ENCODE results near the gene UGT1A9. TPM values are rescaled to one million over a fixed set of nuclear protein-coding genes. Genes with fewer than 3 reads are reported as not detected.

The UGT1A9 gene
- total and polyA plus RNA-seq, 2 experiments from 2014 or later: not detected

DNA sequence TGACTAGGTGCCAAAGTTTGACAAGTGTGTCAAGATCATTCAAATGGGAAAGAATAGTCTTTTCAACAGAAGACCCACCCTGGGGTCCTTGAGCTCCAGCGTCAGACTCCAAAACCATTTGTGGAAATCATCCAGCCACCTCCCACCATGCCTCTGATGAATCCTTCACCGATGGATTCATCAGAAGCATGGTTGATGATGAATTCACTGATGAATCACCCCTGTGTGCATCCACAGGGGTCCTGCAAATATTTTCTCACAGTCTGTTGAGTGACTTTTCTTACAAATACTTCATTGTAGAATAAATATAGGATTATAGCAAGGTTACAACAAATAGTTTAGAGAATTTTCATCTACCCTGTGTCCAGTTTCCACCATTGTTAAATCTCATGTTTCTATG lies 4.3 kb downstream of the UGT1A9 start:
- Histone ChIP-seq H4K20me1 (replicated peaks; ENCODE audit: insufficient read depth) (no peaks in the 10 kb centered on the region), H3K27me3 (ENCODE audit: insufficient read depth) (no peaks in the 10 kb centered on the region), H2AFZ (no peak overlapping the region), H3K4me3 (no peak overlapping the region), H3K9me2 (ENCODE audit: insufficient read depth) (no peaks in the 10 kb centered on the region), H3F3A (replicated peaks; ENCODE audit: low read depth) (no peaks in the 10 kb centered on the region), H3K36me3 (ENCODE audit: insufficient read depth) (no peaks in the 10 kb centered on the region), H3K27ac (ENCODE audit: low read depth) (no peak overlapping the region), H3K79me2 (replicated peaks; ENCODE audit: insufficient read depth) (no peaks in the 10 kb centered on the region), H3K4me2 (no peak overlapping the region), H3K4me1 (ENCODE audit: insufficient read depth) (no peaks in the 10 kb centered on the region; the same call in 1 of the 2 replicates)
- DNase-seq (ENCODE audit: low spot score): no peak
- Mint-ChIP-seq H3K4me3 (no peak overlapping the region), H3K36me3 (ENCODE audit: low read depth) (no peaks in the 10 kb centered on the region), H3K27me3 (ENCODE audit: insufficient read depth, low read depth, poor library complexity) (no peaks in the 10 kb centered on the region), H3K27ac (no peak overlapping the region), H3K9me3 (no peaks in the 10 kb centered on the region; the same call in 2 of the 3 replicates), H3K4me1 (peaks cover 6% of the 10 kb centered on the region; the same call in 2 of the 3 replicates)
- no peak for ATAC-seq
- TF ChIP-seq STAT1 (IDR thresholded peaks at IDR 0.05; ENCODE audit: unreplicated experiment) (no peak), NANOG (IDR thresholded peaks at IDR 0.05; ENCODE audit: borderline replicate concordance) (no peak)

DNA sequence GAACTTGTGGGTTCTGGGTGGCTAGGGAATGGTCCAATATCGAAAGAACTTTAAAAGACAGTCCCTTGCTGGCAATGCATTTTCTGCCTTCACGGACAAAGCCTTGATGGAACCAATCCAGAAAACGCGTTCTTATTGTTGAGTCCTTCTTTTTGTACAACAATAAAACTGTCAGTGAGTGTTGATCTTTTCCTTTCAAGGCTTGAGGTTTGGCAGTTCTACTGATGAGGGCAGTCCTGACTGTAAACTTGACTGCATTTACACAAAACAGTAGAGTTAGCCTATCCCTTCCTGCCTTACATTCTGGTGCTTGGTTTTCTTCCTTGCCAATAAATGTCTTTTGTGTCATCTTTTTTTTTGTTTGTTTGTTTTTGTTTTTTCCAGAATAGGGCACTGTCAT lies 7.5 kb downstream of the UGT1A9 start:
- Mint-ChIP-seq H3K36me3 (ENCODE audit: low read depth) (no peaks in the 10 kb centered on the region), H3K9me3 (no peaks in the 10 kb centered on the region; the same call in 2 of the 3 replicates), H3K4me3 (no peak overlapping the region), H3K4me1 (peaks cover 6% of the 10 kb centered on the region; the same call in 2 of the 3 replicates), H3K27me3 (ENCODE audit: insufficient read depth, low read depth, poor library complexity) (peaks cover 4% of the 10 kb centered on the region), H3K27ac (no peak overlapping the region)
- Histone ChIP-seq H3F3A (replicated peaks; ENCODE audit: low read depth) (no peaks in the 10 kb centered on the region), H3K27me3 (ENCODE audit: insufficient read depth) (no peaks in the 10 kb centered on the region), H3K79me2 (replicated peaks; ENCODE audit: insufficient read depth) (no peaks in the 10 kb centered on the region), H2AFZ (no peak overlapping the region), H3K27ac (ENCODE audit: low read depth) (no peak overlapping the region), H3K36me3 (ENCODE audit: insufficient read depth) (no peaks in the 10 kb centered on the region), H3K4me1 (ENCODE audit: insufficient read depth) (no peaks in the 10 kb centered on the region; the same call in 1 of the 2 replicates), H3K4me2 (no peak overlapping the region), H4K20me1 (replicated peaks; ENCODE audit: insufficient read depth) (no peaks in the 10 kb centered on the region), H3K4me3 (no peak overlapping the region), H3K9me2 (ENCODE audit: insufficient read depth) (no peaks in the 10 kb centered on the region)
- no peak for ATAC-seq
- no peak for DNase-seq (ENCODE audit: low spot score)
- TF ChIP-seq POLR2AphosphoS5 (IDR thresholded peaks at IDR 0.05; ENCODE audit: low read depth): no peak
- no peak for TF ChIP-seq STAT1 (IDR thresholded peaks at IDR 0.05; ENCODE audit: unreplicated experiment)
- TF ChIP-seq, protein P1, sequence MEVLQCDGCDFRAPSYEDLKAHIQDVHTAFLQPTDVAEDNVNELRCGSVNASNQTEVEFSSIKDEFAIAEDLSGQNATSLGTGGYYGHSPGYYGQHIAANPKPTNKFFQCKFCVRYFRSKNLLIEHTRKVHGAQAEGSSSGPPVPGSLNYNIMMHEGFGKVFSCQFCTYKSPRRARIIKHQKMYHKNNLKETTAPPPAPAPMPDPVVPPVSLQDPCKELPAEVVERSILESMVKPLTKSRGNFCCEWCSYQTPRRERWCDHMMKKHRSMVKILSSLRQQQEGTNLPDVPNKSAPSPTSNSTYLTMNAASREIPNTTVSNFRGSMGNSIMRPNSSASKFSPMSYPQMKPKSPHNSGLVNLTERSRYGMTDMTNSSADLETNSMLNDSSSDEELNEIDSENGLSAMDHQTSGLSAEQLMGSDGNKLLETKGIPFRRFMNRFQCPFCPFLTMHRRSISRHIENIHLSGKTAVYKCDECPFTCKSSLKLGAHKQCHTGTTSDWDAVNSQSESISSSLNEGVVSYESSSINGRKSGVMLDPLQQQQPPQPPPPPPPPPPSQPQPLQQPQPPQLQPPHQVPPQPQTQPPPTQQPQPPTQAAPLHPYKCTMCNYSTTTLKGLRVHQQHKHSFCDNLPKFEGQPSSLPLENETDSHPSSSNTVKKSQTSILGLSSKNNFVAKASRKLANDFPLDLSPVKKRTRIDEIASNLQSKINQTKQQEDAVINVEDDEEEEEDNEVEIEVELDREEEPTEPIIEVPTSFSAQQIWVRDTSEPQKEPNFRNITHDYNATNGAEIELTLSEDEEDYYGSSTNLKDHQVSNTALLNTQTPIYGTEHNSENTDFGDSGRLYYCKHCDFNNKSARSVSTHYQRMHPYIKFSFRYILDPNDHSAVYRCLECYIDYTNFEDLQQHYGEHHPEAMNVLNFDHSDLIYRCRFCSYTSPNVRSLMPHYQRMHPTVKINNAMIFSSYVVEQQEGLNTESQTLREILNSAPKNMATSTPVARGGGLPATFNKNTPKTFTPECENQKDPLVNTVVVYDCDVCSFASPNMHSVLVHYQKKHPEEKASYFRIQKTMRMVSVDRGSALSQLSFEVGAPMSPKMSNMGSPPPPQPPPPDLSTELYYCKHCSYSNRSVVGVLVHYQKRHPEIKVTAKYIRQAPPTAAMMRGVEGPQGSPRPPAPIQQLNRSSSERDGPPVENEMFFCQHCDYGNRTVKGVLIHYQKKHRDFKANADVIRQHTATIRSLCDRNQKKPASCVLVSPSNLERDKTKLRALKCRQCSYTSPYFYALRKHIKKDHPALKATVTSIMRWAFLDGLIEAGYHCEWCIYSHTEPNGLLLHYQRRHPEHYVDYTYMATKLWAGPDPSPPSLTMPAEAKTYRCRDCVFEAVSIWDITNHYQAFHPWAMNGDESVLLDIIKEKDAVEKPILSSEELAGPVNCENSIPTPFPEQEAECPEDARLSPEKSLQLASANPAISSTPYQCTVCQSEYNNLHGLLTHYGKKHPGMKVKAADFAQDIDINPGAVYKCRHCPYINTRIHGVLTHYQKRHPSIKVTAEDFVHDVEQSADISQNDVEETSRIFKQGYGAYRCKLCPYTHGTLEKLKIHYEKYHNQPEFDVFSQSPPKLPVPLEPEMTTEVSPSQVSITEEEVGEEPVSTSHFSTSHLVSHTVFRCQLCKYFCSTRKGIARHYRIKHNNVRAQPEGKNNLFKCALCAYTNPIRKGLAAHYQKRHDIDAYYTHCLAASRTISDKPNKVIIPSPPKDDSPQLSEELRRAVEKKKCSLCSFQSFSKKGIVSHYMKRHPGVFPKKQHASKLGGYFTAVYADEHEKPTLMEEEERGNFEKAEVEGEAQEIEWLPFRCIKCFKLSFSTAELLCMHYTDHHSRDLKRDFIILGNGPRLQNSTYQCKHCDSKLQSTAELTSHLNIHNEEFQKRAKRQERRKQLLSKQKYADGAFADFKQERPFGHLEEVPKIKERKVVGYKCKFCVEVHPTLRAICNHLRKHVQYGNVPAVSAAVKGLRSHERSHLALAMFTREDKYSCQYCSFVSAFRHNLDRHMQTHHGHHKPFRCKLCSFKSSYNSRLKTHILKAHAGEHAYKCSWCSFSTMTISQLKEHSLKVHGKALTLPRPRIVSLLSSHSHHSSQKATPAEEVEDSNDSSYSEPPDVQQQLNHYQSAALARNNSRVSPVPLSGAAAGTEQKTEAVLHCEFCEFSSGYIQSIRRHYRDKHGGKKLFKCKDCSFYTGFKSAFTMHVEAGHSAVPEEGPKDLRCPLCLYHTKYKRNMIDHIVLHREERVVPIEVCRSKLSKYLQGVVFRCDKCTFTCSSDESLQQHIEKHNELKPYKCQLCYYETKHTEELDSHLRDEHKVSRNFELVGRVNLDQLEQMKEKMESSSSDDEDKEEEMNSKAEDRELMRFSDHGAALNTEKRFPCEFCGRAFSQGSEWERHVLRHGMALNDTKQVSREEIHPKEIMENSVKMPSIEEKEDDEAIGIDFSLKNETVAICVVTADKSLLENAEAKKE (CRISPR knock-in tag; IDR thresholded peaks at IDR 0.05): no peak
- TF ChIP-seq, protein P2, sequence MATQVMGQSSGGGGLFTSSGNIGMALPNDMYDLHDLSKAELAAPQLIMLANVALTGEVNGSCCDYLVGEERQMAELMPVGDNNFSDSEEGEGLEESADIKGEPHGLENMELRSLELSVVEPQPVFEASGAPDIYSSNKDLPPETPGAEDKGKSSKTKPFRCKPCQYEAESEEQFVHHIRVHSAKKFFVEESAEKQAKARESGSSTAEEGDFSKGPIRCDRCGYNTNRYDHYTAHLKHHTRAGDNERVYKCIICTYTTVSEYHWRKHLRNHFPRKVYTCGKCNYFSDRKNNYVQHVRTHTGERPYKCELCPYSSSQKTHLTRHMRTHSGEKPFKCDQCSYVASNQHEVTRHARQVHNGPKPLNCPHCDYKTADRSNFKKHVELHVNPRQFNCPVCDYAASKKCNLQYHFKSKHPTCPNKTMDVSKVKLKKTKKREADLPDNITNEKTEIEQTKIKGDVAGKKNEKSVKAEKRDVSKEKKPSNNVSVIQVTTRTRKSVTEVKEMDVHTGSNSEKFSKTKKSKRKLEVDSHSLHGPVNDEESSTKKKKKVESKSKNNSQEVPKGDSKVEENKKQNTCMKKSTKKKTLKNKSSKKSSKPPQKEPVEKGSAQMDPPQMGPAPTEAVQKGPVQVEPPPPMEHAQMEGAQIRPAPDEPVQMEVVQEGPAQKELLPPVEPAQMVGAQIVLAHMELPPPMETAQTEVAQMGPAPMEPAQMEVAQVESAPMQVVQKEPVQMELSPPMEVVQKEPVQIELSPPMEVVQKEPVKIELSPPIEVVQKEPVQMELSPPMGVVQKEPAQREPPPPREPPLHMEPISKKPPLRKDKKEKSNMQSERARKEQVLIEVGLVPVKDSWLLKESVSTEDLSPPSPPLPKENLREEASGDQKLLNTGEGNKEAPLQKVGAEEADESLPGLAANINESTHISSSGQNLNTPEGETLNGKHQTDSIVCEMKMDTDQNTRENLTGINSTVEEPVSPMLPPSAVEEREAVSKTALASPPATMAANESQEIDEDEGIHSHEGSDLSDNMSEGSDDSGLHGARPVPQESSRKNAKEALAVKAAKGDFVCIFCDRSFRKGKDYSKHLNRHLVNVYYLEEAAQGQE (IDR thresholded peaks at IDR 0.05; ENCODE audit: unreplicated experiment): no peak
- TF ChIP-seq, protein P3, sequence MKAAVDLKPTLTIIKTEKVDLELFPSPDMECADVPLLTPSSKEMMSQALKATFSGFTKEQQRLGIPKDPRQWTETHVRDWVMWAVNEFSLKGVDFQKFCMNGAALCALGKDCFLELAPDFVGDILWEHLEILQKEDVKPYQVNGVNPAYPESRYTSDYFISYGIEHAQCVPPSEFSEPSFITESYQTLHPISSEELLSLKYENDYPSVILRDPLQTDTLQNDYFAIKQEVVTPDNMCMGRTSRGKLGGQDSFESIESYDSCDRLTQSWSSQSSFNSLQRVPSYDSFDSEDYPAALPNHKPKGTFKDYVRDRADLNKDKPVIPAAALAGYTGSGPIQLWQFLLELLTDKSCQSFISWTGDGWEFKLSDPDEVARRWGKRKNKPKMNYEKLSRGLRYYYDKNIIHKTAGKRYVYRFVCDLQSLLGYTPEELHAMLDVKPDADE (IDR thresholded peaks at IDR 0.05): no peak
- no peak for TF ChIP-seq JUNB (IDR thresholded peaks at IDR 0.05; ENCODE audit: unreplicated experiment)
- TF ChIP-seq EZH2phosphoT487 (IDR thresholded peaks at IDR 0.05; ENCODE audit: unreplicated experiment): no peak
- no peak for TF ChIP-seq NANOG (IDR thresholded peaks at IDR 0.05; ENCODE audit: borderline replicate concordance)
- TF ChIP-seq, protein P4, sequence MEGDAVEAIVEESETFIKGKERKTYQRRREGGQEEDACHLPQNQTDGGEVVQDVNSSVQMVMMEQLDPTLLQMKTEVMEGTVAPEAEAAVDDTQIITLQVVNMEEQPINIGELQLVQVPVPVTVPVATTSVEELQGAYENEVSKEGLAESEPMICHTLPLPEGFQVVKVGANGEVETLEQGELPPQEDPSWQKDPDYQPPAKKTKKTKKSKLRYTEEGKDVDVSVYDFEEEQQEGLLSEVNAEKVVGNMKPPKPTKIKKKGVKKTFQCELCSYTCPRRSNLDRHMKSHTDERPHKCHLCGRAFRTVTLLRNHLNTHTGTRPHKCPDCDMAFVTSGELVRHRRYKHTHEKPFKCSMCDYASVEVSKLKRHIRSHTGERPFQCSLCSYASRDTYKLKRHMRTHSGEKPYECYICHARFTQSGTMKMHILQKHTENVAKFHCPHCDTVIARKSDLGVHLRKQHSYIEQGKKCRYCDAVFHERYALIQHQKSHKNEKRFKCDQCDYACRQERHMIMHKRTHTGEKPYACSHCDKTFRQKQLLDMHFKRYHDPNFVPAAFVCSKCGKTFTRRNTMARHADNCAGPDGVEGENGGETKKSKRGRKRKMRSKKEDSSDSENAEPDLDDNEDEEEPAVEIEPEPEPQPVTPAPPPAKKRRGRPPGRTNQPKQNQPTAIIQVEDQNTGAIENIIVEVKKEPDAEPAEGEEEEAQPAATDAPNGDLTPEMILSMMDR (conservative IDR thresholded peaks at IDR 0.05; ENCODE audit: low read depth in 2 of 2): no peak

Measured in GM23338 (cell line).